ENCODE results near the gene ARHGAP33.

The ARHGAP33 gene

DNA sequence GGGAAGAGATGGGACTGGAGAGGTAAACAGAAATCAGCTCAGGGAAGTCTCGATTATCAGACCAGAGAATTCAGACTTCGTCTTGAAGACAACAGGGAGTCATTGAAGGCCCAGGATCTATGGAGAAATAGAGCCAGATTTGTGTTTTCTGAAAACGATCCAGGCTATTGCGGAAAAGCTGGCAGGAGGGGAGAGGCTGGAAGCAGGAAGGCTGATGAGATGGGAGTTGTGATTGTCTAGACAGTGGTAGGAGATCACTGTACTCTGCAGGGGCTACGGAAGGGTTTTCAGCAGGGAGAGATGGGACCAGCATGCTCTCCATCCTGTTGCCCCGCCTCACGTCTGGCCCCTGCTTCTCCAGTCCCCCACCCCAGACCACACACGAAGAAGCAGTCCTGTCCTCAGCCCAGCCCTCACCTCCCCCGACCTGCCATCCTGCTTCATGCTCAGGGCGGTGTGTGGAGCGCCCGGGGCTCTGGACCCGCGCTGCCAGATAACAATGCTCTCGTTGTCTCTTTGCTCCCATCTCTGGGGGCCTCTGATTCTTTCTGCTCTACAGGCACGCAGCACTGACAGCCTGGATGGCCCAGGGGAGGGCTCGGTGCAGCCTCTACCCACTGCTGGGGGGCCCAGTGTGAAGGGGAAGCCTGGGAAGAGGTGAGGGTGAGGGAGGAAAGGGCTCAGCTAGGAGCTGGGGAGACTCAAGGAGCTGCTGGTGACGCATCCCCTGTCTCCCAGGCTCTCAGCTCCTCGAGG, 1.9 kb downstream of the ARHGAP33 start:
- TF ChIP-seq, protein P1, sequence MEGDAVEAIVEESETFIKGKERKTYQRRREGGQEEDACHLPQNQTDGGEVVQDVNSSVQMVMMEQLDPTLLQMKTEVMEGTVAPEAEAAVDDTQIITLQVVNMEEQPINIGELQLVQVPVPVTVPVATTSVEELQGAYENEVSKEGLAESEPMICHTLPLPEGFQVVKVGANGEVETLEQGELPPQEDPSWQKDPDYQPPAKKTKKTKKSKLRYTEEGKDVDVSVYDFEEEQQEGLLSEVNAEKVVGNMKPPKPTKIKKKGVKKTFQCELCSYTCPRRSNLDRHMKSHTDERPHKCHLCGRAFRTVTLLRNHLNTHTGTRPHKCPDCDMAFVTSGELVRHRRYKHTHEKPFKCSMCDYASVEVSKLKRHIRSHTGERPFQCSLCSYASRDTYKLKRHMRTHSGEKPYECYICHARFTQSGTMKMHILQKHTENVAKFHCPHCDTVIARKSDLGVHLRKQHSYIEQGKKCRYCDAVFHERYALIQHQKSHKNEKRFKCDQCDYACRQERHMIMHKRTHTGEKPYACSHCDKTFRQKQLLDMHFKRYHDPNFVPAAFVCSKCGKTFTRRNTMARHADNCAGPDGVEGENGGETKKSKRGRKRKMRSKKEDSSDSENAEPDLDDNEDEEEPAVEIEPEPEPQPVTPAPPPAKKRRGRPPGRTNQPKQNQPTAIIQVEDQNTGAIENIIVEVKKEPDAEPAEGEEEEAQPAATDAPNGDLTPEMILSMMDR (IDR thresholded peaks at IDR 0.05; ENCODE audit: insufficient read depth, low read depth, low read length, missing control alignments): no peak
- no peak overlapping the region for H3K4me3 ChIP-seq (ENCODE audit: low read depth, low read length)
- no peak for DNase-seq (ENCODE audit: low read depth)

DNA sequence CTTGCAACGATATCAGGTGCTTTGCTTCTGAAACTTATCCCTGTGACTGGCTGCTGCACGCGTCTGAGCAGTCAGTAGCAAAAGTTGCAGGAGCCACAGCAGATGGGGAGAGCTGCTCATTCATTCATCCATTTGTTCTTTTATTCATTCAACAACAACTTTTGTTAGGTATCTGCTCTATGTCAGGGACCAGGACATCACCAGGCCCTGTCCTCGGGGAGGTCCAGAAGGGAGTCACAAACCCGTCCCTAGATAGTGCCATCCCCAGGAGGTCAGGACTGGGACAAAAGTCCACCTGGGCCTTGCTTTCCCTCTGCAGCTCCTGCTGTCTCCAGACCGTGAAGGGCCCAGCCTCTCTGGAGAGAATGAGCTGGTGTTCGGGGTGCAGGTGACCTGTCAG, 2.6 kb downstream of the ARHGAP33 start:
- H3K4me3 ChIP-seq (ENCODE audit: low read depth, low read length): no peak overlapping the region
- TF ChIP-seq, protein P1 (IDR thresholded peaks at IDR 0.05; ENCODE audit: insufficient read depth, low read depth, low read length, missing control alignments): no peak

DNA sequence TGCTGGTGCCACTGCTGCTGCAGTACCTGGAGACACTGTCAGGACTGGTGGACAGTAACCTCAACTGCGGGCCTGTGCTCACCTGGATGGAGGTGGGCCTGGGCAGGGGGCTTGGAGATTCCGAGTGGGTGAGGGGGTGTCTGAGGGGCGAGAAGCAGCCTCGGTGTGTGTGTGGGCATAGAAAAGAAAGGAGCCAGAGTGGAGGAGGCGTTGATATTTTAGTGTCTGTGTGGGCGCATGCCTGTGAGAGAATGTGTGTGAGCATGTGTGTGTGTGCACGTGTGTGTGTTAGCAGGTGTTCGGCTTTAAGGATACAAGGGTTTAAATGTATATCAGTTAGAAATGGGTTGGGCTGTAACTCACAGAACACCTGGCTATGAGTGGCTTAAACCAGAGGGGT, 3.7 kb downstream of the ARHGAP33 start:
- TF ChIP-seq, protein P1 (IDR thresholded peaks at IDR 0.05; ENCODE audit: insufficient read depth, low read depth, low read length, missing control alignments): no peak
- H3K4me3 ChIP-seq (ENCODE audit: low read depth, low read length): no peak overlapping the region
- no peak for DNase-seq (ENCODE audit: low read depth)

More for the DNA sequence above, 2.6 kb downstream of the ARHGAP33 start:
- DNase-seq (ENCODE audit: low read depth): no peak

DNA sequence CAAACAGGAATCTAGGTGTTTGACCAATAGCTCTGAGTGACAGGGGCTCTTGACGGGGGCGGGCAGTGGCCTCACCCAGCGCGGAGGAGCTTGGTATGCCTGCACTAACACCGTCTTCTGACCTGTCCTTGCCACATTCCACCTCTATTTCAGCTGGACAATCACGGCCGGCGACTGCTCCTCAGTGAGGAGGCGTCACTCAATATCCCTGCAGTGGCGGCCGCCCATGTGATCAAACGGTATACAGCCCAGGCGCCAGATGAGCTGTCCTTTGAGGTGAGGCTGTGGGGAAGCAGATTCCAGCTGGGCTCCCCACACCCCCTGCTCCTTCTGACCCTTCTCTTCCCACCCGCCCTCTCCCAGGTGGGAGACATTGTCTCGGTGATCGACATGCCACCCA, 4.7 kb downstream of the ARHGAP33 start:
- no peak overlapping the region for H3K4me3 ChIP-seq (ENCODE audit: low read depth, low read length)
- no peak for DNase-seq (ENCODE audit: low read depth)
- TF ChIP-seq, protein P1 (IDR thresholded peaks at IDR 0.05; ENCODE audit: insufficient read depth, low read depth, low read length, missing control alignments): no peak

DNA sequence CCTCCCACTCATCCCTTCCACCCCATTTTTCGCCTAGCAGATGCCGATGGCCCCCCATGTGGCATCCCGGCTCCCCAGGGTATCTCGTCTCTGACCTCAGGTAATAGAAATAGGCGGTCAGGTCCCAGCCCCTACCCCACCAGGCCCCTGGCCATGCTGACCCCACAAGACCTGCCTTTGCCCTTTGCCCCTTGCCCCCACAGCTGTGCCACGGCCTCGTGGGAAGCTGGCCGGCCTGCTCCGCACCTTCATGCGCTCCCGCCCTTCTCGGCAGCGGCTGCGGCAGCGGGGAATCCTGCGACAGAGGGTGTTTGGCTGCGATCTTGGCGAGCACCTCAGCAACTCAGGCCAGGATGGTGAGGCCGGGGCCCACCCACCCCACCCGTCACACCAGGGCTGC, 5.4 kb downstream of the ARHGAP33 start:
- TF ChIP-seq, protein P1 (IDR thresholded peaks at IDR 0.05; ENCODE audit: insufficient read depth, low read depth, low read length, missing control alignments): no peak
- DNase-seq (ENCODE audit: low read depth): no peak
- no peak overlapping the region for H3K4me3 ChIP-seq (ENCODE audit: low read depth, low read length)

DNA sequence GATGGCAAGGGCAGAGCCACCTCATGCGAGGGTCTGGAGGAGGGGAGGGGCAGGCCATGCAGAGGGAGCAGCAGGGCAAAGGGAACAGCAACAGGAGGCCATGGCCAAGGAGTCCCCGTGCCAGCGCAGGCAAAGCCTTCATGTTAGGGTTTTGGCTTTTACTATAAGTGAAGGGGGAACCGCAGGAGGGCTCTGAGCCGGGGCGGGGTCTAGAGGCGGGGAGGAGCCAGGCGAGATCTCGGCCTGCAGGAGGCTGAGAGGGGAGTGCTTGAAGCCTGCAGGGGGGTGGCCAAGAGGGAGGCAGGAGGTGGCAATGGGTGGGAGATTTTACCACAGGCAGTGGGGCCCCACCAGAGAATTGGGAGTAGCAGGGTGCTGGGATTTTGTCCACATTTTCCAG, 6.3 kb downstream of the ARHGAP33 start:
- no peak for DNase-seq (ENCODE audit: low read depth)
- no peak overlapping the region for H3K4me3 ChIP-seq (ENCODE audit: low read depth, low read length)
- TF ChIP-seq, protein P1 (IDR thresholded peaks at IDR 0.05; ENCODE audit: insufficient read depth, low read depth, low read length, missing control alignments): no peak

DNA sequence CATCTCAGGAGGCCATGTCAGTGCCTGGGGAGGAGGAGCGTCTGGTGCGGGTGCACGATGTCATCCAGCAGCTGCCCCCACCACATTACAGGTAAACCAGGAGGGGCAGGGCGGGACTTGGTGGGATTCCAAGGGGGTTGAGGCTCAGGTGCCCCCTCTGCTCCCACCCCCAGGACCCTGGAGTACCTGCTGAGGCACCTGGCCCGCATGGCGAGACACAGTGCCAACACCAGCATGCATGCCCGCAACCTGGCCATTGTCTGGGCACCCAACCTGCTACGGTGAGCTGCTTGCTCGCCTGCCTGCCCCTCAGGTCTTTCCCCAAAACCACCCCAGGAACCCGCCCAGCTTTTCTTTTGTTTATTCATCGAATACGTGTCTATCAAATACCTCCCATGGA, 7.2 kb downstream of the ARHGAP33 start:
- no peak for DNase-seq (ENCODE audit: low read depth)
- H3K4me3 ChIP-seq (ENCODE audit: low read depth, low read length): no peak overlapping the region
- TF ChIP-seq, protein P1 (IDR thresholded peaks at IDR 0.05; ENCODE audit: insufficient read depth, low read depth, low read length, missing control alignments): no peak
